SH-SY5Y (cell line): ENCODE data around the gene RPL15.

Experiments
- GATA2 ChIP-seq: IDR thresholded peaks from 2 replicates; pipeline ENCODE4 v1.6.1; 2011; ENCODE audit warnings: mild to moderate bottlenecking, low read depth, low read length
- GATA3 ChIP-seq: IDR thresholded peaks from 2 replicates; pipeline ENCODE4 v1.6.1; 2011; ENCODE audit warnings: low read depth, mild to moderate bottlenecking, low read length, moderate library complexity

GRCh38 chr3:23916886-23917678, at the start of gene RPL15, which contains the start of gene NKIRAS1:
- TF ChIP-seq GATA2 (no peak), GATA3 (no peak)
